Right cardiac atrium (tissue), 5 donors: ENCODE data around the gene GGT6. TPM values are rescaled to one million over a fixed set of nuclear protein-coding genes. Genes with fewer than 3 reads are reported as not detected.

Experiments
- ATAC-seq, 2 donors: fragments of 200-7000 bp; cut with Tn5 transposase; one replicate each; pipeline versions ENCODE4 v1.8.0 to v1.9.1; 2020; ENCODE audit warnings: moderate library complexity in 2 of 2, mild to moderate bottlenecking in 1 of 2
- DNase-seq, 3 donors: peaks; one replicate each; pipeline ENCODE4 v3.0.0-alpha.2; 2020
- H3K27ac ChIP-seq: one replicate; pipeline ENCODE4 v1.5.1; 2013; ENCODE audit warnings: mild to moderate bottlenecking, low read length, control low read depth, moderate library complexity
- H3K27me3 ChIP-seq: one replicate; pipeline ENCODE4 v1.6.1; 2013; ENCODE audit not compliant: control insufficient read depth, insufficient read depth
- H3K4me1 ChIP-seq: one replicate; pipeline ENCODE4 v1.6.1; 2013; ENCODE audit warnings: low read length; ENCODE audit not compliant: control insufficient read depth, insufficient read depth
- H3K4me3 ChIP-seq: one replicate; pipeline ENCODE4 v1.5.1; 2013; ENCODE audit warnings: low read length, control low read depth
- H3K9me3 ChIP-seq: one replicate; pipeline ENCODE4 v1.6.1; 2013; ENCODE audit warnings: low read length; ENCODE audit not compliant: control insufficient read depth
- WGBS: extraction: QIAGEN DNeasy Blood & Tissue Kit; methylation state at CpG from one replicate; pipeline ENCODE4 v1.1.7; 2013; 5-methylcytosine and 5-hydroxymethylcytosine counted together
- intact Hi-C, 4 donors: fragments of 100-400 bp; cut with DNase I; formaldehyde crosslinking; loops; one replicate each; pipeline versions ENCODE4 v1.11.0 to v1.14.0; 2022 to 2023
- polyA plus RNA-seq: library from polyadenylated mRNA; stranded (reverse); fragments of 200-250 nt; gene quantifications from one replicate; pipeline ENCODE4 v1.2.3, GENCODE V29; 2013
- total RNA-seq, 4 donors: library from RNA; stranded (reverse); fragmentation: NEBNext Ultra II Directional; extraction: Animal tissue kit (Norgen Biotek cat#: 25700); gene quantifications; one replicate each; pipeline ENCODE4 v1.2.1, GENCODE V29; 2021
- donor health status: healthy with polysubstance abuse.
- donor health status: DM: no; HTN: yes; CAD: no.
- donor health status: DM: no; HTN: no; CAD: no.
- donor health status: DM: no; HTN: yes; CAD: no; lungs with severe emphysema.
- donor health status: DM: yes; HTN: yes; CAD: no.

The GGT6 gene
- total and polyA plus RNA-seq, 5 donors = not detected

GRCh38 chr17:4536742-4537411 is 23.5 kb downstream of the GGT6 start:
- DNase-seq (peak; percentile 69 to 81 (median 80)), ATAC-seq (peak; percentile 60 to 61)
- Histone ChIP-seq H3K9me3 (no peaks in the 10 kb centered on the region), H3K27ac (peak overlapping the region; percentile 13), H3K4me1 (peaks cover 22% of the 10 kb centered on the region), H3K27me3 (no peaks in the 10 kb centered on the region), H3K4me3 (no peak overlapping the region)
- WGBS = 41% methylated on average over 18 of the region's 18 CpGs
- intact Hi-C loops = no loop called here

GRCh38 chr17:4536259-4536741 is 24.1 kb downstream of the GGT6 start:
- 29% methylated on average over 19 of the region's 19 CpGs for WGBS
- Histone ChIP-seq H3K4me3 (no peak overlapping the region), H3K4me1 (peaks cover 22% of the 10 kb centered on the region), H3K27ac (peak overlapping the region; percentile 0), H3K9me3 (no peaks in the 10 kb centered on the region), H3K27me3 (no peaks in the 10 kb centered on the region)
- peak in 2 of 3 donors; percentile 37 to 74 for DNase-seq
- no peak for ATAC-seq
- intact Hi-C loops = no loop called here

GRCh38 chr17:4535667-4536258 is 24.6 kb downstream of the GGT6 start:
- Histone ChIP-seq H3K9me3 (no peaks in the 10 kb centered on the region), H3K4me1 (peaks cover 22% of the 10 kb centered on the region), H3K27me3 (no peaks in the 10 kb centered on the region), H3K27ac (no peak overlapping the region), H3K4me3 (no peak overlapping the region)
- 65% methylated on average over 19 of the region's 19 CpGs for WGBS
- DNase-seq = peak in 2 of 3 donors; percentile 37 to 63
- no peak for ATAC-seq
- intact Hi-C loops = no loop called here

GRCh38 chr17:4534928-4535666 is 25.3 kb downstream of the GGT6 start:
- DNase-seq = peak in 1 of 3 donors; percentile 22
- H3K4me1 ChIP-seq = peaks cover 22% of the 10 kb centered on the region
- peak overlapping the region; percentile 14 for H3K27ac ChIP-seq
- no peak for ATAC-seq
- intact Hi-C loops = no loop called here
- H3K27me3 ChIP-seq = no peaks in the 10 kb centered on the region
- no peaks in the 10 kb centered on the region for H3K9me3 ChIP-seq
- WGBS = 83% methylated on average over 27 of the region's 27 CpGs
- H3K4me3 ChIP-seq = no peak overlapping the region

- WGBS = 60% methylated on average over 17 of the region's 17 CpGs
- Histone ChIP-seq H3K9me3 (no peaks in the 10 kb centered on the region), H3K27me3 (no peaks in the 10 kb centered on the region), H3K4me3 (no peak overlapping the region), H3K4me1 (peaks cover 22% of the 10 kb centered on the region), H3K27ac (peak overlapping the region; percentile 16)
- intact Hi-C loops = no loop called here
- DNase-seq = no peak
- peak in 1 of 2 donors; percentile 0 for ATAC-seq
Observed at GRCh38 chr17:4534515-4534914, 25.9 kb downstream of the GGT6 start.

GRCh38 chr17:4533523-4534504 is 26.6 kb downstream of the GGT6 start:
- H3K4me1 ChIP-seq = peaks cover 22% of the 10 kb centered on the region
- intact Hi-C loops = no loop called here
- WGBS = 59% methylated on average over 23 of the region's 23 CpGs
- no peak overlapping the region for H3K4me3 ChIP-seq
- peak overlapping the region; percentile 16 for H3K27ac ChIP-seq
- ATAC-seq (peak in 1 of 2 donors; percentile 37), DNase-seq (peak; percentile 68 to 78 (median 70))
- H3K9me3 ChIP-seq = no peaks in the 10 kb centered on the region
- H3K27me3 ChIP-seq = no peaks in the 10 kb centered on the region

- Histone ChIP-seq H3K4me1 (peaks cover 22% of the 10 kb centered on the region), H3K4me3 (no peak overlapping the region), H3K27me3 (no peaks in the 10 kb centered on the region), H3K27ac (no peak overlapping the region), H3K9me3 (no peaks in the 10 kb centered on the region)
- intact Hi-C loops = no loop called here
- WGBS = 91% methylated on average over 33 of the region's 33 CpGs
- DNase-seq = peak in 1 of 3 donors; percentile 59
- ATAC-seq = no peak
Observed at GRCh38 chr17:4532860-4533522, 27.4 kb downstream of the GGT6 start.

- peaks cover 15% of the 10 kb centered on the region for H3K4me1 ChIP-seq
- intact Hi-C loops = no loop called here
Observed at GRCh38 chr17:4531988-4532736, 28.2 kb downstream of the GGT6 start.

GRCh38 chr17:4530799-4531730 is 29.3 kb downstream of the GGT6 start:
- Histone ChIP-seq H3K27ac (peak overlapping the region; percentile 78), H3K4me3 (no peak overlapping the region), H3K9me3 (no peaks in the 10 kb centered on the region), H3K4me1 (peaks cover 8% of the 10 kb centered on the region), H3K27me3 (no peaks in the 10 kb centered on the region)
- intact Hi-C loops = no loop called here
- DNase-seq = peak; percentile 56 to 84 (median 81)
- WGBS = 56% methylated on average over 30 of the region's 30 CpGs
- ATAC-seq = peak; percentile 47 to 54

More at GRCh38 chr17:4531988-4532736, 28.2 kb downstream of the GGT6 start:
- DNase-seq (peak in 1 of 3 donors; percentile 39), ATAC-seq (no peak)
- Histone ChIP-seq H3K27me3 (no peaks in the 10 kb centered on the region), H3K9me3 (no peaks in the 10 kb centered on the region), H3K27ac (peak overlapping the region; percentile 43), H3K4me3 (no peak overlapping the region)
- 90% methylated on average over 17 of the region's 17 CpGs for WGBS
